ENCODE data around the gene APOO.

APOO gene

DNA sequence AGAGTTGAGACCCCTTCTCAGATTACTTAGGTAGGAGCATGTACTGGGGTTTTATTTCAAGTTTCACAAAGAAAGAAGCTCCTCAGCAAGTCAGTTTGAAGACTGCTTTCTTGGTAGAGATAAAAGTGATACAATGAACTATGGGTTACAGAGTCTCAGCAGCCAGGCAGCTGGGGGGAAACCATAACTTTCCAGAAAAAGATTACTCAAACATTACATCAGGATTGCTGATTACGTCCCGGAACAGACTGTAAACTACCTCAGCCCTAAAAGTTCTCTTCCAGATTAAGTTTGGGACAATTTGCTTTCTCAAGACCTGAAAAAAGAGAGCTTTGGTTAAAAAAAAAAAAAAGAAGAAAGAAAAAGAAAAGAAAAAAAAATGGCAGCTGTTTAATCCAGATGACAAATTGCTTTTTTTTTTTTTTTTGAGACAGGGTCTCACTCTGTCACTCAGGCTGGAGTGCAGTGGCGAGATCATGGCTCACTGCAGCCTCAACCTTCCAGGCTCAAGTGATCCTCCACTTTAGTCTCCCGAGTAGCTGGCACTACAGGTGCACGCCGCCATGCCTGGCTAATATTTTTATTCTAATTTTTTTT, 108.2 kb downstream of the APOO start:
- Histone ChIP-seq H3K4me3 (no peak overlapping the region), H3K27ac (no peak overlapping the region)
- no peak for TF ChIP-seq CTCF (IDR thresholded peaks at IDR 0.05)
- DNase-seq (ENCODE audit: low spot score): no peak

GRCh38 chrX:23797371-23798128, 110.2 kb downstream of the APOO start:
- Histone ChIP-seq H3K27ac (peak overlapping the region; percentile 43 to 50), H3K4me3 (no peak overlapping the region)
- TF ChIP-seq CTCF (IDR thresholded peaks at IDR 0.05): no peak
- DNase-seq (ENCODE audit: low spot score): no peak

- H3K4me3 ChIP-seq: no peak overlapping the region
- DNase-seq (ENCODE audit: low spot score): no peak
- TF ChIP-seq CTCF (IDR thresholded peaks at IDR 0.05): no peak
- no peak overlapping the region for H3K27ac ChIP-seq
Observed at GRCh38 chrX:23795221-23795620, 112.5 kb downstream of the APOO start.

- no peak for DNase-seq (ENCODE audit: low spot score)
- no peak for TF ChIP-seq CTCF (IDR thresholded peaks at IDR 0.05)
- H3K27ac ChIP-seq: no peak overlapping the region
- H3K4me3 ChIP-seq: no peak overlapping the region
Observed at GRCh38 chrX:23792861-23793553, 114.7 kb downstream of the APOO start.

DNA sequence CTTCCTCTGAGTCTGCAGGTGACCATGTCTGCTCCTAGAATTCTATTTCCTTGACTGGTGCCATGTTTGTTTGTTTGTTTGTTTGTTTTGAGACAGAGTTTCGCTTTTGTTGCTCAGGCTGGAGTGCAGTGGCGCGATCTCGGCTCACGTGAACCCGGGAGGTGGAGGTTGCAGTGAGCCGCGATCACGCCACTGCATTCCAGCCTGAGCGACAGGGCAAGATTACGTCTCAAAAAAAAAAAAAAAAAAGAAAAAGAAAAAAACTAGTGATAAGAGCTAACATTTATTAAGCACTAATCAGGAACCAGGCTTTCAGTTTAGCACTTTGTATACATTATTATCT, 117.6 kb downstream of the APOO start:
- no peak for DNase-seq (ENCODE audit: low spot score)
- TF ChIP-seq CTCF (IDR thresholded peaks at IDR 0.05): no peak
- H3K4me3 ChIP-seq: no peak overlapping the region
- H3K27ac ChIP-seq: no peak overlapping the region

DNA sequence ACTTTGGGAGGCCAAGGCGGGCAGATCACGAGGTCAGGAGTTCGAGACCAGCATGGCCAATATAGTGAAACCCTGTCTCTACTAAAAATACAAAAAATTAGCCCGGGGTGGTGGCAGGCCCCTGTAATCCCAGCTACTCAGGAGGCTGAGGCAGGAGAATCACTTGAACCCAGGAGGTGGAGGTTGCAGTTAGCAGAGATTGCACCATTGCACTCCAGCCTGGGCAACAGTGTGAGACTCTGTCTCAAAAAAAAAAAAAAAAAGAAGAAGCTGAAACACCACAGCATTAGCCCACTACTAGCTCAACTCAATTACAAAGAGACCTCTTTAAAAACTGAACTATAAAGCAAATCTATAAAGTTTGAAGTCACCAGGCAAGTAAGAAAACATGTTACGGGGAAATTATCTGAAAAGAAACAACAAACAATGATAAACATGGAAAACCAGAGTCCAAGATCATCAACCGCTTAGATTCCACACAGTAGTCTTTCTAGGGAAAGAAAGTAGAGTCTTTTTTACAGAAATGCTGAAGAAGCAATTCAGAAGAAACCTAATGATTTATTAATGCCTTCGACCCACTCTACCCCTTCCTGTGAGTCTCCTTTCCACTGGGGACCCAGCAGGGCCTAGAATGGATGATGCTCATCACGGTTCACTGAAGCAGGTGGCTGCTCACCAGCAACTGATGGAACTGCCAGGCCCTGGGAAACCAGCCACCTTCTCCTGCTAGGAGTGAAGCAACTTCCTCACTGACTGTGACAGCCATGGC, 118.2 kb downstream of the APOO start:
- H3K27ac ChIP-seq: no peak overlapping the region
- H3K4me3 ChIP-seq: no peak overlapping the region
- no peak for TF ChIP-seq CTCF (IDR thresholded peaks at IDR 0.05)
- no peak for DNase-seq (ENCODE audit: low spot score)
